Neural progenitor cell (in vitro differentiated cells): ENCODE measurements around the gene C12orf76.

ENCODE experiments used
- EZH2 ChIP-seq: fragments of 200-600 bp; sonication (generic); IDR thresholded peaks from 2 replicates; pipeline ENCODE4 v1.6.1; 2017; ENCODE audit warnings: antibody characterized with exemption, mild to moderate bottlenecking, moderate library complexity
- EZH2phosphoT487 ChIP-seq: fragments of 200-600 bp; sonication (generic); IDR thresholded peaks from 2 replicates; pipeline ENCODE4 v1.6.1; 2017; ENCODE audit warnings: antibody characterized with exemption
- TF ChIP-seq, protein P1 (sequence below): fragments of 200-600 bp; sonication (generic); IDR thresholded peaks from 2 replicates; pipeline ENCODE4 v1.5.1; 2017; ENCODE audit warnings: antibody characterized with exemption, mild to moderate bottlenecking

DNA sequence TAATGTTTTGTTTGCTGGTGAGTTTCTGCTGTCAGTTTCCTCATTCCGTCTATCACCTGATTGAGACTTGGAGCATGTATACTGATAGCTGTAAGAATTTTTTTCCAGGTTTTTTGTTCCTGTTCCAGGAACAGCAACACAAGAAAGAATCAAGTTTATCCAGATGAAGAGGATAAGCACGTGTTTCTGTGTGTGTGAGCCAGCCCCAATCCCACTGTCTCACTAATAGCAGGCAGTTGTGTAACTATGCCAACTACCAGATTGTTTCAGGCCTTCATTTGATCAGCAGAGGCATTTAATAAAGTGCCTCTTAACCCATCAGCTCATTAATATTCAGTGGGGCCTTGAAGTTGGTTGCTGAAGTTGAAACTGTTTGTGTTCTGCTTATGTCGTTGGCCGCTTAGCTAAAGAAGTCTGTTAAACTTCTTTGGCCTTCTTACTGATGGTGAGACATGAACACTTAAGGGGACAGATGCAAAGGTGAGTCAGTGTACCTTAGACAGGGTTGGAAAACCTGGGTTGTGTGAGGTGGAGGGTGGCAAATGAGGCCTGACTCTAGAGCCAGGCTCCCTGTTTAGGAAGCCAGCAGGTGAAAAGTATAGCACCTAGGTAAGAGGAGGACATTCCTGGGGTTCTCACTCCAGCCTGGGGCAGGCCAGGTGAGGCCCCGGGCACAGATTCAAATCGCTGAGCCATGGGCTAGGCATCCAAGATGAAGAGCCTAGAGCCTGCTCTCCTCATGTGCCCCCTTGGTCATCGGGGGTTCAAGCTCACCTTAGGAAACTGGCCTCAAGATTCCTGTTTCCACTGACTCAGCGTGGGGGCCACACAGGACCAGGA is 45.4 kb downstream of the C12orf76 start:
- TF ChIP-seq, protein P1, sequence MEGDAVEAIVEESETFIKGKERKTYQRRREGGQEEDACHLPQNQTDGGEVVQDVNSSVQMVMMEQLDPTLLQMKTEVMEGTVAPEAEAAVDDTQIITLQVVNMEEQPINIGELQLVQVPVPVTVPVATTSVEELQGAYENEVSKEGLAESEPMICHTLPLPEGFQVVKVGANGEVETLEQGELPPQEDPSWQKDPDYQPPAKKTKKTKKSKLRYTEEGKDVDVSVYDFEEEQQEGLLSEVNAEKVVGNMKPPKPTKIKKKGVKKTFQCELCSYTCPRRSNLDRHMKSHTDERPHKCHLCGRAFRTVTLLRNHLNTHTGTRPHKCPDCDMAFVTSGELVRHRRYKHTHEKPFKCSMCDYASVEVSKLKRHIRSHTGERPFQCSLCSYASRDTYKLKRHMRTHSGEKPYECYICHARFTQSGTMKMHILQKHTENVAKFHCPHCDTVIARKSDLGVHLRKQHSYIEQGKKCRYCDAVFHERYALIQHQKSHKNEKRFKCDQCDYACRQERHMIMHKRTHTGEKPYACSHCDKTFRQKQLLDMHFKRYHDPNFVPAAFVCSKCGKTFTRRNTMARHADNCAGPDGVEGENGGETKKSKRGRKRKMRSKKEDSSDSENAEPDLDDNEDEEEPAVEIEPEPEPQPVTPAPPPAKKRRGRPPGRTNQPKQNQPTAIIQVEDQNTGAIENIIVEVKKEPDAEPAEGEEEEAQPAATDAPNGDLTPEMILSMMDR = no peak
- TF ChIP-seq EZH2phosphoT487 (no peak), EZH2 (no peak)
